Stomach (tissue), 4 donors: Measurements from ENCODE around the gene RNF113A.
"Not testable (repeated sequence)": the region's sequence is repeated elsewhere in the genome, so short reads cannot be mapped to it uniquely, and the experiment has no call there.

Experiments used
- CTCF ChIP-seq, 7 experiments: fragments of 450-650 bp in 4 of 7; fragments of 200-600 bp in 3 of 7; sonication (generic) in 3 of 7; IDR thresholded peaks; one replicate each; pipeline ENCODE4 v1.5.1; 2016 to 2019; ENCODE audit warnings: antibody characterized with exemption in 7 of 7, control low read depth in 2 of 7, mild to moderate bottlenecking in 1 of 7
- EP300 ChIP-seq: sonication (generic); formaldehyde crosslinking; IDR thresholded peaks from one replicate; pipeline ENCODE4 v1.6.1; 2017; ENCODE audit warnings: antibody characterized with exemption
- POLR2A ChIP-seq, 4 donors: fragments of 450-650 bp; IDR thresholded peaks; one replicate each; pipeline ENCODE4 v1.6.1; 2016; ENCODE audit warnings: antibody characterized with exemption in 4 of 4, control low read depth in 2 of 4, mild to moderate bottlenecking in 1 of 4, moderate library complexity in 1 of 4

GRCh38 chrX:119824221-119824620, 47.3 kb downstream of the RNF113A start:
- TF ChIP-seq CTCF (IDR thresholded peaks at IDR 0.05); POLR2A (IDR thresholded peaks at IDR 0.05); EP300: not testable (repeated sequence)
